H1 (cell line): ENCODE results near the gene NFIX. TPM values are rescaled to one million over a fixed set of nuclear protein-coding genes. Genes with fewer than 3 reads are reported as not detected.

ENCODE experiments used
- CTCF ChIA-PET: fragments of 300-600 bp; sonication (Branson Sonifier 250); formaldehyde crosslinking; loops from one replicate; lab custom pipeline; 2021; ENCODE audit not compliant: partially characterized antibody; lab: Charles Lee
- POLR2A ChIA-PET: fragments of 300-600 bp; sonication (Branson Sonifier 250); formaldehyde crosslinking; loops from one replicate; lab custom pipeline; 2021; ENCODE audit warnings: inconsistent platforms; ENCODE audit not compliant: partially characterized antibody; lab: Charles Lee
- DNase-seq, 2 experiments: peaks; one replicate each; pipeline versions ENCODE4 v3.0.0 to v3.0.0-alpha.2; 2010 to 2022; ENCODE audit warnings: low spot score in 2 of 2, low read depth in 1 of 2, mixed read lengths in 1 of 2
- FAIRE-seq: peaks from 2 replicates; lab custom pipeline; 2011; peaks lifted over from hg19 to GRCh38; lab: Jason Lieb, UNC
- H2AFZ ChIP-seq: 2 replicates; pipeline ENCODE4 v1.8.1; 2012; ENCODE audit warnings: low read length, inconsistent platforms
- H2AK5ac ChIP-seq: 2 replicates; pipeline ENCODE4 v1.6.1; 2013; ENCODE audit warnings: low read depth, low read length
- H2BK120ac ChIP-seq: replicated peaks from 2 replicates; pipeline ENCODE3; 2013; ENCODE audit warnings: low read depth, low read length, inconsistent platforms
- H2BK12ac ChIP-seq: 2 replicates; pipeline ENCODE4 v1.6.1; 2013; ENCODE audit warnings: low read depth, low read length
- H2BK15ac ChIP-seq: 2 replicates; pipeline ENCODE4 v1.6.1; 2013; ENCODE audit warnings: low read length
- H2BK20ac ChIP-seq: 2 replicates; pipeline ENCODE4 v1.6.1; 2013; ENCODE audit warnings: low read length
- H2BK5ac ChIP-seq: 2 replicates; pipeline ENCODE4 v1.6.1; 2013; ENCODE audit warnings: low read depth, low read length
- H3K14ac ChIP-seq: 2 replicates; pipeline ENCODE4 v1.6.1; 2013; ENCODE audit warnings: inconsistent platforms; ENCODE audit not compliant: insufficient read length
- H3K18ac ChIP-seq: 2 replicates; pipeline ENCODE4 v1.6.1; 2013; ENCODE audit warnings: low read length; ENCODE audit errors: extremely low read depth
- H3K23ac ChIP-seq: 2 replicates; pipeline ENCODE4 v1.6.1; 2013; ENCODE audit warnings: inconsistent platforms; ENCODE audit not compliant: insufficient read length
- H3K23me2 ChIP-seq: 2 replicates; pipeline ENCODE4 v1.6.1; 2013; ENCODE audit warnings: low read depth, low read length
- H3K27ac ChIP-seq: 2 replicates; pipeline ENCODE4 v1.6.1; 2011; ENCODE audit warnings: low read depth, low read length, inconsistent platforms
- H3K27me3 ChIP-seq, 4 experiments: replicated peaks in 1 of 4; 1 replicate in 1 of 4; 2 replicates in 3 of 4; pipeline versions ENCODE4 v1.6.1 to v1.8.1; 2011 to 2013; ENCODE audit warnings: low read length in 3 of 4, mild to moderate bottlenecking in 3 of 4, inconsistent platforms in 2 of 4, mixed read lengths in 2 of 4, moderate library complexity in 1 of 4; ENCODE audit not compliant: control insufficient read depth in 3 of 4, insufficient read depth in 3 of 4; ENCODE audit errors: extremely low read depth in 1 of 4
- H3K36me3 ChIP-seq, 4 experiments: 2 replicates each; pipeline versions ENCODE4 v1.6.1 to v1.8.1; 2011 to 2013; ENCODE audit warnings: mild to moderate bottlenecking in 4 of 4, low read length in 3 of 4, moderate library complexity in 2 of 4, control low read depth in 1 of 4, inconsistent platforms in 1 of 4; ENCODE audit not compliant: insufficient read depth in 4 of 4, control insufficient read depth in 2 of 4
- H3K4ac ChIP-seq: replicated peaks from 2 replicates; pipeline ENCODE3; 2013; ENCODE audit warnings: low read length, low read depth, mixed read lengths, inconsistent platforms; ENCODE audit not compliant: insufficient read length
- H3K4me1 ChIP-seq, 4 experiments: replicated peaks in 1 of 4; 1 replicate in 1 of 4; 2 replicates in 3 of 4; pipeline versions ENCODE4 v1.6.1 to v1.8.1; 2011 to 2013; ENCODE audit warnings: low read length in 3 of 4, inconsistent platforms in 2 of 4, mixed read lengths in 1 of 4; ENCODE audit not compliant: insufficient read depth in 4 of 4, control insufficient read depth in 3 of 4
- H3K4me2 ChIP-seq, 2 experiments: 2 replicates each; pipeline versions ENCODE4 v1.6.1 to v1.8.1; 2011 to 2013; ENCODE audit warnings: low read depth in 2 of 2, low read length in 2 of 2, control low read depth in 1 of 2, inconsistent platforms in 1 of 2, mild to moderate bottlenecking in 1 of 2; ENCODE audit not compliant: insufficient read depth in 1 of 2
- H3K4me3 ChIP-seq, 4 experiments: fragments of 200-600, 300-600 bp in 1 of 4; sonication (generic), shearing (Covaris generic), sonication (Bioruptor Twin) in 1 of 4; 2 replicates each; pipeline versions ENCODE4 v1.5.1 to v1.8.1; 2011 to 2016; ENCODE audit warnings: low read length in 4 of 4, low read depth in 3 of 4, control low read depth in 2 of 4, inconsistent platforms in 2 of 4, mild to moderate bottlenecking in 2 of 4, mixed read lengths in 1 of 4, moderate library complexity in 1 of 4; ENCODE audit not compliant: insufficient read depth in 2 of 4; ENCODE audit errors: extremely low read depth in 1 of 4
- H3K56ac ChIP-seq: replicated peaks from 2 replicates; pipeline ENCODE3; 2013; ENCODE audit warnings: low read depth, mild to moderate bottlenecking, mixed read lengths, low read length, inconsistent platforms; ENCODE audit not compliant: insufficient read length
- H3K79me1 ChIP-seq: 2 replicates; pipeline ENCODE4 v1.6.1; 2013; ENCODE audit warnings: low read depth, low read length, control low read depth
- H3K79me2 ChIP-seq, 2 experiments: 2 replicates each; pipeline versions ENCODE4 v1.6.1 to v1.8.1; 2012 to 2013; ENCODE audit warnings: low read length in 2 of 2, mild to moderate bottlenecking in 2 of 2, inconsistent platforms in 1 of 2; ENCODE audit not compliant: insufficient read depth in 2 of 2, control insufficient read depth in 1 of 2
- H3K9ac ChIP-seq, 4 experiments: replicated peaks in 1 of 4; 1 replicate in 1 of 4; 2 replicates in 3 of 4; pipeline versions ENCODE4 v1.6.1 to v1.8.1; 2011 to 2013; ENCODE audit warnings: low read depth in 3 of 4, low read length in 3 of 4, control low read depth in 2 of 4, mild to moderate bottlenecking in 2 of 4, moderate library complexity in 2 of 4, inconsistent platforms in 1 of 4; ENCODE audit errors: extremely low read depth in 1 of 4
- H3K9me3 ChIP-seq, 2 experiments: 2 replicates each; pipeline versions ENCODE4 v1.6.1 to v1.8.1; 2012 to 2013; ENCODE audit warnings: mild to moderate bottlenecking in 2 of 2, moderate library complexity in 2 of 2, control low read depth in 1 of 2, inconsistent platforms in 1 of 2, low read depth in 1 of 2, low read length in 1 of 2, mixed read lengths in 1 of 2; ENCODE audit not compliant: insufficient read depth in 2 of 2
- H4K20me1 ChIP-seq, 2 experiments: replicated peaks in 1 of 2; 2 replicates each; pipeline versions ENCODE3 to v1.8.1; 2011 to 2013; ENCODE audit warnings: inconsistent platforms in 2 of 2, low read length in 2 of 2, mild to moderate bottlenecking in 1 of 2; ENCODE audit not compliant: insufficient read depth in 2 of 2, control insufficient read depth in 1 of 2
- H4K5ac ChIP-seq: 2 replicates; pipeline ENCODE4 v1.6.1; 2013; ENCODE audit warnings: low read length, low read depth, mixed read lengths, inconsistent platforms; ENCODE audit not compliant: insufficient read length
- H4K8ac ChIP-seq: 2 replicates; pipeline ENCODE4 v1.8.0; 2013; ENCODE audit warnings: mild to moderate bottlenecking, moderate library complexity, low read length, inconsistent platforms; ENCODE audit not compliant: insufficient read depth; ENCODE audit errors: extremely low read depth
- H4K91ac ChIP-seq: replicated peaks from 2 replicates; pipeline ENCODE3; 2013; ENCODE audit warnings: low read length, mixed read lengths, inconsistent platforms; ENCODE audit not compliant: insufficient read length
- ATF2 ChIP-seq: IDR thresholded peaks from 2 replicates; pipeline ENCODE4 v1.6.1; 2012; ENCODE audit warnings: low read length, inconsistent platforms
- CBX5 ChIP-seq: fragments of 300-800, 300-1000 bp; sonication (generic); IDR thresholded peaks from 2 replicates; pipeline ENCODE4 v1.7.1; 2016; ENCODE audit warnings: antibody characterized with exemption, low read length, low read depth
- CEBPB ChIP-seq: IDR thresholded peaks from 2 replicates; pipeline ENCODE4 v1.6.1; 2012; ENCODE audit warnings: low read depth, low read length
- GABPA ChIP-seq: IDR thresholded peaks from 2 replicates; pipeline ENCODE4 v1.6.1; 2011; ENCODE audit warnings: mild to moderate bottlenecking, low read length, moderate library complexity, borderline replicate concordance; ENCODE audit not compliant: insufficient read depth
- HDAC6 ChIP-seq: IDR thresholded peaks from one replicate; pipeline ENCODE4 v1.7.1; 2012; ENCODE audit warnings: low read depth, mild to moderate bottlenecking, inconsistent platforms, low read length, moderate library complexity
- PHF8 ChIP-seq: fragments of 200-600 bp; sonication (generic); conservative IDR thresholded peaks from 2 replicates; pipeline ENCODE4 v1.7.1; 2012; ENCODE audit warnings: low read depth, mild to moderate bottlenecking, inconsistent platforms, low read length, moderate library complexity
- RXRA ChIP-seq: IDR thresholded peaks from 2 replicates; pipeline ENCODE4 v1.6.1; 2011; ENCODE audit warnings: low read depth, mild to moderate bottlenecking, low read length, moderate library complexity; ENCODE audit not compliant: insufficient read depth
- SIRT6 ChIP-seq: IDR thresholded peaks from one replicate; pipeline ENCODE4 v1.7.1; 2012; ENCODE audit warnings: low read length, inconsistent platforms
- YY1 ChIP-seq: IDR thresholded peaks from 2 replicates; pipeline ENCODE4 v1.6.1; 2011; ENCODE audit warnings: low read depth, mild to moderate bottlenecking, low read length
- ZNF274 ChIP-seq: IDR thresholded peaks from 2 replicates; pipeline ENCODE4 v1.7.0; 2012; ENCODE audit warnings: low read length, borderline replicate concordance; ENCODE audit errors: extremely low read depth
- WGBS, 2 experiments: shearing (Covaris generic) in 1 of 2; methylation state at CpG; one replicate each; pipeline versions ENCODE4 v1.1.6 to v1.1.7; 2013 to 2015; ENCODE audit warnings: low lambda C conversion rate in 2 of 2, mixed read lengths in 2 of 2, inconsistent platforms in 1 of 2, low coverage in 1 of 2, missing lambda C conversion rate in 1 of 2; ENCODE audit not compliant: insufficient replicate concordance in 2 of 2, insufficient coverage in 1 of 2, insufficient read length in 1 of 2; ENCODE audit errors: extremely low coverage in 1 of 2, missing lambda C conversion rate in 1 of 2; 5-methylcytosine and 5-hydroxymethylcytosine counted together
- polyA plus RNA-seq, 7 experiments: library from polyadenylated mRNA; depleted of rRNA in 3 of 7; stranded (reverse) in 5 of 7; unstranded in 2 of 7; fragments of >200 nt in 5 of 7; fragments of 200-250 nt in 2 of 7; gene quantifications; 1 replicate in 5 of 7; 2 replicates in 1 of 7; 4 replicates in 1 of 7; pipeline versions ENCODE4 v1.2.1 to v1.2.3, GENCODE V29; 2011 to 2013; ENCODE audit warnings: missing spikeins in 2 of 7, mixed read lengths in 2 of 7
- total RNA-seq: library from RNA; stranded (reverse); fragmentation: NEBNext Ultra II Directional; extraction: Animal tissue kit (Norgen Biotek cat#: 25700); gene quantifications from 2 replicates; pipeline ENCODE4 v1.2.1, GENCODE V29; 2021
- TF ChIP-seq, protein P1 (sequence below): IDR thresholded peaks from 2 replicates; pipeline ENCODE4 v1.6.1; 2011; ENCODE audit warnings: low read length, improper control_type of control experiment

Gene NFIX
- total and polyA plus RNA-seq, 2 of the 8 experiments (the other 6 are each of a cell fraction or from before 2014, with no cell fraction given), result 0.03 to 0.20 TPM

DNA sequence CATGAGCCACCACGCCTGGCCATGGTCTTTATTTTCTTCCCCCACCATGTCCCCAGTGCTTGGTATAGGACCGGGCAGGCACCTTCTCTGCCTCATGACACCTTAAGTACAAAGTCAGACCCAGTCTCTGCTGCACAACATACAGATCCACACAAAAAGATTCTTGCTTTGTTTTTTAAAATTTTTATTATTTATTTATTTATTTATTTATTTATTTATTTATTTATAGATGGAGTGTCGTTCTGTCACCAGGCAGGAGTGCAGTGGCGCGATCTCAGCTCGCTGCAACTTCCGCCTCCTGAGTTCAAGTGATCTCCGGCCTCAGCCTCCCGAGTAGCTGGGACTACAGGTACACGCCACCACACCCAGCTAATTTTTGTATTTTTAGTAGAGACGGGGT is 2.5 kb upstream of the NFIX start:
- DNase-seq (no peak), FAIRE-seq (no peak)
- Histone ChIP-seq H3K4me1 (peaks cover 0 to 14% (median 9%) of the 10 kb centered on the region in 4 experiments; a peak in 5 of 7 replicates), H2AK5ac (no peak overlapping the region), H3K4me3 (no peak overlapping the region), H2BK120ac (no peak overlapping the region), H2AFZ (no peak overlapping the region), H3K18ac (no peak overlapping the region), H4K91ac (no peak overlapping the region), H3K79me1 (peaks cover 3% of the 10 kb centered on the region; the same call in 1 of the 2 replicates), H3K14ac (no peak overlapping the region), H3K4me2 (no peak overlapping the region), H3K27me3 (peaks cover 45 to 80% (median 71%) of the 10 kb centered on the region in 4 experiments), H2BK20ac (no peak overlapping the region), H4K8ac (no peak overlapping the region), H3K27ac (no peak overlapping the region), H2BK15ac (no peak overlapping the region), H4K5ac (no peak overlapping the region), H3K4ac (no peak overlapping the region), H3K9ac (no peak overlapping the region), H3K23me2 (peaks cover 25% of the 10 kb centered on the region), H3K79me2 (no peaks in the 10 kb centered on the region), H2BK12ac (no peak overlapping the region), H3K56ac (no peak overlapping the region), H3K36me3 (peaks cover 0 to 8% (median 0%) of the 10 kb centered on the region in 4 experiments; a peak in 1 of 8 replicates), H2BK5ac (no peak overlapping the region), H3K23ac (no peak overlapping the region), H4K20me1 (peaks cover 10 to 32% of the 10 kb centered on the region in 2 experiments), H3K9me3 (no peaks in the 10 kb centered on the region)
- WGBS, 2 experiments, result 88% methylated on average over 11 of the region's 11 CpGs; no CpG with 5 or more reads in 1 of the 2 experiments
- ChIA-PET POLR2A (interaction anchor here (1.0 to 1.6 kb wide), 4 partner anchors 12 to 171 kb away, joined by 3 to 6 read pairs (median 4); no protein-coding TSS in a partner anchor), CTCF (interaction anchor here (0.7 to 3.3 kb wide), 11 partner anchors 12 to 102 kb away, joined by 3 to 18 read pairs (median 4); no protein-coding TSS in a partner anchor)
- TF ChIP-seq SIRT6 (no peak), CEBPB (no peak), ZNF274 (no peak), PHF8 (no peak), RXRA (no peak), HDAC6 (no peak), YY1 (no peak), ATF2 (no peak), GABPA (no peak), CBX5 (no peak)
- TF ChIP-seq, protein P1, sequence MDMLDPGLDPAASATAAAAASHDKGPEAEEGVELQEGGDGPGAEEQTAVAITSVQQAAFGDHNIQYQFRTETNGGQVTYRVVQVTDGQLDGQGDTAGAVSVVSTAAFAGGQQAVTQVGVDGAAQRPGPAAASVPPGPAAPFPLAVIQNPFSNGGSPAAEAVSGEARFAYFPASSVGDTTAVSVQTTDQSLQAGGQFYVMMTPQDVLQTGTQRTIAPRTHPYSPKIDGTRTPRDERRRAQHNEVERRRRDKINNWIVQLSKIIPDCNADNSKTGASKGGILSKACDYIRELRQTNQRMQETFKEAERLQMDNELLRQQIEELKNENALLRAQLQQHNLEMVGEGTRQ, result no peak
